Mucosa of descending colon (tissue), 3 donors: ENCODE measurements around the gene MARCHF11. TPM values are rescaled to one million over a fixed set of nuclear protein-coding genes. Genes with fewer than 3 reads are reported as not detected.

Source experiments
- ATAC-seq: fragments of 200-7000 bp; cut with Tn5 transposase; one replicate; pipeline ENCODE4 v1.9.1; 2020; ENCODE audit warnings: mild to moderate bottlenecking, moderate library complexity
- DNase-seq, 3 donors: peaks; one replicate each; pipeline ENCODE4 v3.0.0-alpha.2; 2020
- H3K36me3 ChIP-seq: fragments of 200-600 bp; one replicate; pipeline ENCODE4 v1.8.0; 2021; ENCODE audit warnings: low read depth, mild to moderate bottlenecking
- H3K4me1 ChIP-seq: fragments of 200-600 bp; one replicate; pipeline ENCODE4 v1.8.0; 2021; ENCODE audit warnings: low read depth, mild to moderate bottlenecking
- H3K4me3 ChIP-seq: fragments of 200-600 bp; one replicate; pipeline ENCODE4 v1.8.0; 2021; ENCODE audit warnings: mild to moderate bottlenecking
- H3K9me3 ChIP-seq: fragments of 200-600 bp; one replicate; pipeline ENCODE4 v1.8.0; 2021; ENCODE audit warnings: mild to moderate bottlenecking
- CTCF ChIP-seq: fragments of 200-600 bp; IDR thresholded peaks from one replicate; pipeline ENCODE4 v1.8.0; 2022; ENCODE audit warnings: antibody characterized with exemption, mild to moderate bottlenecking
- intact Hi-C, 2 donors: fragments of 100-400 bp; cut with DNase I in 1 of 2; cut with micrococcal nuclease in 1 of 2; formaldehyde crosslinking; loops; one replicate each; pipeline versions ENCODE4 v1.11.0 to v1.11.1; 2022; cut with DNase I, micrococcal nuclease
- total RNA-seq, 3 donors: library from RNA; stranded (reverse); fragmentation: NEBNext Ultra II Directional in 2 of 3; extraction: Animal tissue kit (Norgen Biotek cat#: 25700) in 2 of 3; gene quantifications; one replicate each; pipeline versions ENCODE4 v1.2.1 to v1.2.4, GENCODE V29; 2021 to 2023
- donor health status: DM: no; HTN: no; CAD: no; lungs with moderate emphysema.
- donor health status: DM: no; HTN: no; CAD: no.
- donor health status: DM: no; HTN: yes; CAD: no.

The MARCHF11 gene
- total RNA-seq, 3 donors from 2014 or later, result not detected

- intact Hi-C loops, result no loop called here
- Histone ChIP-seq H3K36me3 (no peaks in the 10 kb centered on the region), H3K4me1 (no peaks in the 10 kb centered on the region), H3K4me3 (no peak overlapping the region), H3K9me3 (no peaks in the 10 kb centered on the region)
- DNase-seq (no peak), ATAC-seq (no peak)
- TF ChIP-seq CTCF, result no peak
These were observed 71.2 kb downstream of the MARCHF11 start for GRCh38 chr5:16108418-16108817.

GRCh38 chr5:16104961-16105360 lies 74.6 kb downstream of the MARCHF11 start:
- DNase-seq, result no peak
- no peak overlapping the region for H3K4me3 ChIP-seq
- H3K36me3 ChIP-seq, result no peaks in the 10 kb centered on the region
- H3K9me3 ChIP-seq, result peaks cover 5% of the 10 kb centered on the region
- H3K4me1 ChIP-seq, result no peaks in the 10 kb centered on the region
- TF ChIP-seq CTCF, result no peak
- intact Hi-C loops, result no loop called here
- ATAC-seq, result no peak

GRCh38 chr5:16095612-16096011 lies 84.0 kb downstream of the MARCHF11 start:
- H3K4me1 ChIP-seq, result no peaks in the 10 kb centered on the region
- ATAC-seq (no peak), DNase-seq (no peak)
- H3K36me3 ChIP-seq, result no peaks in the 10 kb centered on the region
- TF ChIP-seq CTCF, result no peak
- H3K9me3 ChIP-seq, result no peaks in the 10 kb centered on the region
- intact Hi-C loops, result no loop called here
- no peak overlapping the region for H3K4me3 ChIP-seq

- Histone ChIP-seq H3K4me1 (no peaks in the 10 kb centered on the region), H3K4me3 (no peak overlapping the region), H3K36me3 (no peaks in the 10 kb centered on the region), H3K9me3 (no peaks in the 10 kb centered on the region)
- no peak for TF ChIP-seq CTCF
- ATAC-seq (no peak), DNase-seq (no peak)
- intact Hi-C loops, result no loop called here
These were observed 89.3 kb downstream of the MARCHF11 start for GRCh38 chr5:16090270-16090669.

GRCh38 chr5:16082982-16083381 lies 96.6 kb downstream of the MARCHF11 start:
- no peak for ATAC-seq
- no peak for TF ChIP-seq CTCF

GRCh38 chr5:16082053-16082452 lies 97.5 kb downstream of the MARCHF11 start:
- ATAC-seq, result no peak
- intact Hi-C loops, result no loop called here
- DNase-seq, result no peak
- no peak for TF ChIP-seq CTCF
- H3K9me3 ChIP-seq, result no peaks in the 10 kb centered on the region
- no peaks in the 10 kb centered on the region for H3K4me1 ChIP-seq
- no peaks in the 10 kb centered on the region for H3K36me3 ChIP-seq
- H3K4me3 ChIP-seq, result no peak overlapping the region

More at GRCh38 chr5:16082982-16083381, 96.6 kb downstream of the MARCHF11 start:
- Histone ChIP-seq H3K4me1 (no peaks in the 10 kb centered on the region), H3K4me3 (no peak overlapping the region), H3K9me3 (no peaks in the 10 kb centered on the region), H3K36me3 (no peaks in the 10 kb centered on the region)
- intact Hi-C loops, result no loop called here
- DNase-seq, result no peak
